HG02623 (cell line): Measurements from ENCODE around the gene CLDN16.

Experiments
- ATAC-seq: cut with Tn5 transposase; IDR thresholded peaks from one replicate; pipeline ENCODE4 v1.9.1; 2021; ENCODE audit warnings: moderate library complexity; ENCODE audit not compliant: unreplicated experiment

The CLDN16 gene, protein sequence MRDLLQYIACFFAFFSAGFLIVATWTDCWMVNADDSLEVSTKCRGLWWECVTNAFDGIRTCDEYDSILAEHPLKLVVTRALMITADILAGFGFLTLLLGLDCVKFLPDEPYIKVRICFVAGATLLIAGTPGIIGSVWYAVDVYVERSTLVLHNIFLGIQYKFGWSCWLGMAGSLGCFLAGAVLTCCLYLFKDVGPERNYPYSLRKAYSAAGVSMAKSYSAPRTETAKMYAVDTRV

DNA sequence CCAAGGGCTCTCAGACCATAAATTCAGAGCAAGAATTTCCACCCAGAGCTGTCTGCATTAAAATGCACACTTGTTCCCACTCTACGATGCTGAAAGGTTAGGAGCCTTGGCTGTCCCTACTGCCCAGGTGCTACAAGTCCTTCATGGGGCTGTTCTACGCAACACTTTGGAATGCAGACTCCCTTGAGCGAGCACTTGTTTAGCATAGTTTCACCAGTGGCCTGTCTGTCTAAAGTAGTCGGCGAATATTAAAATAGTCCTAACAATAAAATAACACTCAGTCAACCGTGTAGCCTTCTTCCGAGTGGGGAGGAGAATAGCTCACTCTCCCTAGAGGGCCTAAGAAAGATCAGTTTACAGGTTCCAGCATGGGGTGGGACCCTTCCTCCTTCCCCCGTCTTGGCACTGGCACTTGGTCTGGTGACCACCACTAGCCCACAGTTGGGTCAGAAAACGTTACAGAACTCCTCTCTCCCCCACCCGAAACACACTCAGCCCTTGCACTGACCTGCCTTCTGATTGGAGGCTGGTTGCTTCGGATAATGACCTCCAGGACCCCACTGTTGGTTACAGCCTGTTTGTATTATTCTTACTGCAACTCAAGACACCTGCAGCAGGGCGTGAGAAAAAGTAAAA lies at the start of gene CLDN16:
CLDN16 (plus strand) TSS at position 586 of the 636 bp plus-strand sequence. CDS start 167 bp downstream, outside the sequence.
- ATAC-seq: no peak

DNA sequence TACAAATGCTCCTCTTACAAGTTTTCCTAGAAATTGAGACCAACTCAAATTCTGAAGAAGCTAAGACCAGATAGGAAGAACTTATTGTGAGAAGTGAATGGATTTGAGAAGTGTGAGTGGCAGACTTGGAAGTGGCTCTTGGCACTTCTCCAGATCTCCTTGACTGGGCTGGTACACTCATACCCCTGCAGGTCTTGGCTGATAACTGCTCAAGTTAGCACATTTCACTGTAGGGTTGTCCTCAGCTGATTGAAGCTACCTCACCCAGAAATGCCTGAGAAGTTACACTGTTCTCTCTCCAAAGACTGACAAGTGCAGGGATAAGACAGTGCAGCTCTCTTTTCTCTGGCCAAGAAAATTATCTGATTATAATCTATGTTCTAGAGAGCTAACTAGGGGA lies 49.2 kb upstream of the CLDN16 start:
- no peak for ATAC-seq

DNA sequence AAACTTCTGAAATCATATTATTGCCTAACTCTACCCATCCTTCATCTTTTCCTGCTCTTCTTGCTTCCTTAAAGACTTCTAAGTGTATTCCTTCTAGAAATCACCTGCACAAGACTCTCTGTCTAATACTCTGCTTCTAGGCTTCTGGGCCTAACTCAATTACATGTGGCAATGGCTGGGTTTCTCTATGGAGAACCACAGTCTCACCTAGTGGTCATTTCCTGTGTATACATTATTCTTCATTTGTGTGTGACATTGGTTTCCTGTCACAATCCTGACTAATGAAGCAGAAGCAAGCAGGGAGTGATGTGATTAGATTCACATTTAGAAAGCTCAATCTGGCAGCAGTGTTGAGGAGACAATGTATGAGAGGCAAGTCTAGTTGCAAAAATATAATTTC lies 48.8 kb upstream of the CLDN16 start:
- ATAC-seq: no peak

DNA sequence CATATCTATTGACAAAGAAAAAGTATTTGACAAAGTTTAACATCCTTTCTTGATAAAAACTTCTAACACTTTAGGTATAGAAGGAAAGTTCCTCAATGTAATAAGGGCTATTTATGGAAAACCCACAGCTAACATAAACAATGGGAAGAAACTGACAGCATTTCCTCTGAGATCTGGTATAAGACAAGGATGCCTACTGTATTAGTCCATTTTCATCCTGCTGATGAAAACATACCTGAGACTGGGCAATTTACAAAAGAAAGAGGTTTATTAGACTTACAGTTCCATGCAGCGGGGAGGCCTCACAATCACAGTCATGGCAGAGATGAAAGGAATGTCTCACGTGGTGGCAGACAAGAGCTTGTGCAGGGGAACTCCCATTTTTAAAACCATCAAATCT lies 47.9 kb upstream of the CLDN16 start:
- no peak for ATAC-seq

DNA sequence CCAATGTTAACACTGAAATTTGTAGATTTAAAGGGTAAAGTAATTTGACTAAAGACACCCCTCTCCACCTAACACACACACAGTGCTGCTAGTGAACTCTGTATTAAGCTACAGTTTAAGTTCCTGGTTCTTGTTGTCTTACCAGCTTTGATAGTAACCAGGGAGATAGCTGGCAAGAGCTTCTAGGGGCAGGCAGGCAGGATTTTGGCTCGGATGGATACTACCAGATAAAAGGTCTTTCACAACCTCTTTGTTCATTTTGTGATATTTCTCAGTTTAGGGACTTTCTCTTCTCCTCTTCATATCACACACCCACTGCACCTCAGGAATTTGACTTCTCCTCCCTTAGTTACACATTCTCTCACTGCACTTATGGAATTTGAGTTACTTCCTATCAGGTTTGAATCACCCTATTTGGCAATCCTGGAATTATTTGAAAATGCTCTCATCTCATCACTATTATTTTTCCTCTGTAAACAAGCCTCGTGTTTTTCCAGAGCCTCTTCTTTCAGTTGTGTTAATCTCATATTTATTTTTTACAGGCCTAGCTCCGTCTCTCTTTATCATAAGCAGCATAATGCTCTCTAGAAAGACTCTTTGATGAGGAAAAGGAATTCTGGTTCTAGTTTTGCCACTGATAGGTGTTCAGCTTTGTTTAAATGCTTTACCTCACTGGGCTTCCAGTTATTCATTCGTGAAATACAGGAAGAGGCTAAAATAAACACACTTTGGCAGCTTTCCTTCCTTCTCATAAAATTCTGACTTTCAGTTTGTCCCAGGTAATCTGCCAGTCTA lies 42.7 kb upstream of the CLDN16 start:
- ATAC-seq: no peak

DNA sequence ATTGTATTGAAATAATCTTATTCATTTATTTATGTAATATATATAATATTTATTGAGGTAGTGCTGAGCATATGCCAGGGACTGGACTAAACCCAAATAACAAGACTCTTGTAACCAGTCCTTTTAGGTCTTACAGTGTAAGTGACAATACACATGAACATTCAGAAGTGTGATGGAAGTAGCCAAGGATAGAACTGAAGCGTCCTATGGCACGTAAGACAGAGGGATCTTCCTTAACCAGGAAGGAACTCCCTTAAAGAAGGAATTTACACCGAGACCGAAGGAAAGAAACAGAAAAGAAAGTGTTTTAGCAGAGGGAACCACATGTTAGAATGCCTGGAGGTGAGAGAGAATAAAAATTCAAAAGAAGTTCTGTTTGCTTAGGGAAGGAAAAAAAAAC lies 42.1 kb upstream of the CLDN16 start:
- ATAC-seq: no peak

DNA sequence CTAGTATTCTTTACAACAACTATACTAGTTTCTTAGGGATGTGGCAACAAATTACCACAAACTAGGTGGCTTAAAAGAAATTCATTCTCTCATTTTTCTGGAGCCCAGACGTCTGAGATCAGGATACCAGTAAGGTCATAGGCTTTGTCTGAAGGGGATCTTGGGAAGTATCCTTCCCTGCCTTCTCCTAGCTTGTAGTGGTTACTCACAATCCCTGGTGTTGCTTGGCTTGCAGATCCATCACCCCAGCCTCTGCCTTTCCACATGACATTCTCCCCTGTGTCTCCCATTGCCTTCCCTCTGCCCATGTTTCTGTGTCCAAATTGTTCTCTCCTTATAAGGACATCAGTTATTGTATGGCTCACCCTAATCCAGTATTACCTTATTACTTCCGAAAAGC lies 41.4 kb upstream of the CLDN16 start:
- no peak for ATAC-seq

DNA sequence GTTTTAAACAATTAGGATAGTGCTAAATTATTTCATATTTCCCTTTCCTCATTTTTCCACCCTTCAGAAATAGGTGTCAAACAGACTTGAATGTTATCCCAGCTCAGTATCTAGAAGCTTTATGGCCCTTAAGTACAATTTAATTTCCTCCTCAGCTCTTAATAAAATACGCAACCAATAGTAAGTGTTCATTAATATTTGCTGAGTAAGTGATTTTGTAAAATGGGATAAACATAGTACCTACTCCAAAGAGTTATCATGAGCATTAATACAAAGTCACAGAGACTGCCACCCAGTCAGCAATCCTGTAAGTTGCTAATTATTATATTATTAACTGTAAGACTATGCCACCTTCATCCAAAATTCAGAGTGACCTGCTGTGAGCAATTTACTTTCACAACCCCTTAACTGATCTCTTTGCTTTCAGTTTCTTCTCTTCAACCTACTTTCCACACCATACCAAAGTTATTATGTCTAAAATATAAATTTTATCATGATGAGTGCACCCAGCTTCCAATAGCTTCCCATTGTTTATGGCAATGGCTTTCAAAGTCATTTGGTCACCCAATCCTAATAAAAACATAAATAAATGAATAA lies 35.0 kb upstream of the CLDN16 start:
- ATAC-seq: no peak

DNA sequence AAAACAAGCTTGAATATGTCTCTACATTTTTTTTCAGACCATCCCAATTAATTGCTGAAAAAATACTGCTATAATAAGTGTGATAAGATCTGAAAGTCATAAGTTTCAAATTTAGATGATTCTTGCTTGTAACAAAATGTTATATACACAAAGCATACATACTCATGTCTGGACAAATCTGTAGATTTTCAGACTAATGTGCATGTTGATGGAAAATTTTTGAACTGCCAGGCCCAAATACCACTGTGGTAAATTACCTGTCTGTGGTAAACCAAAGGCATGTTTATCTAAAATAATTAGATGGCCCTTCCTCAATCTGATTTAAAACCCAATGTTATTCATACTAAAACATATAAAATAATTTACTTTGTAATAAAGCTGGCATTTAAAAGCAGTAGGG lies 31.7 kb upstream of the CLDN16 start:
- no peak for ATAC-seq

DNA sequence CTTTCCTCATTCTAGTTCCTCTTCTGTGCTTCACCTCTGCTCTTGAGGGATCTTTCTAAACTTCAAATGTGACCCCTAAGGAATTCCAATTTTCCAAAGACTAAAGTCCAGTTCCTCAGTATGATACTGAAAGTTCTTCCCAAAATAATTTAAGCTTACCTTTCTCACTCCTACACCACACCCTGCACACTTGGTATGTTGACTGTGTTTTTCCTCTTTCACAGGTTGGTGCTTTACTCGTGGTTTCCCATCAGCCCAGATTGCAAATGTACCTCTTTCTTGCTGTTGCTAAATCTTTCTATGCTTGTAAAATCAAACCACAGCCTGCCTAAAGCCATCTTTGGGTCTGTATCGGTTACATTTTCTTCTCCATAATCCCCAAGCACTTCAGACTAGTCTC lies 30.5 kb upstream of the CLDN16 start:
- ATAC-seq: no peak

DNA sequence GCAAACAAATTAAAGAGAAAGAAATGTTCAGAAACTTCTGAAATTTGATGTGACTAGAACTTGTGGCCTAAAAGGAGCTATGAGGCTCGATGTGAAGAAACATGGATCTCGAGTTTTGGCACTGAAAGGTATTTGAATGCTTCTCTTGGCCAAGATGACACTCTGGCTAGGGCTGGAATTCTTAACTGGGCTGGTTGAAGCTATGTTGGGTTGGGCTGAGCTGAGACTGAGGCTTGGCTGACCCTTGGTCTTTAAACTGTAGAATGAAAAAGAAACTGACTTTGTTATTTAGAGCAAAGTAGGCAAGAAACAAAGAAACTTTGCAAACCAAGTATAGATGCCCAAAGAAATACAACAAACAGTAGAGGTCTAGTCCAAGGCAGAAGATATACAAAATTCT lies 28.1 kb upstream of the CLDN16 start:
- no peak for ATAC-seq

DNA sequence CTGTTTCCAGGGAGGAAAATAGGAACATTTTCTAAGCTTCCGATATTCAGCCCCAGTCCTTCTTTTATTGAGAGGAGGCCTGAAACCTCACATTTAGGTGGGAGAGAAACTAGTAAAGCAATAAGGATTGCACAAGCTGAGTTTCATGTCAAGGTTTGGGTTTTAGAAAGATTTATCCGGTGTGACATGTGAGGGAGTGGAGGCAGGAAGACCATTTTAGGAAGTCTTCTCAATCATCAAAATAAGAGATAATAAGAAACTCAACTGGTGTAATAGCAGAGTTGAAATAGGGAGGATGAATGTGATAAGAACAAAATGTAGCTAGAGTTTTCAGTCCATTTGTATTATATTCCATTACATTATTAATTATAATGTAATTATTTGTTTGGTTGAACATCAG lies 27.7 kb upstream of the CLDN16 start:
- ATAC-seq: no peak

DNA sequence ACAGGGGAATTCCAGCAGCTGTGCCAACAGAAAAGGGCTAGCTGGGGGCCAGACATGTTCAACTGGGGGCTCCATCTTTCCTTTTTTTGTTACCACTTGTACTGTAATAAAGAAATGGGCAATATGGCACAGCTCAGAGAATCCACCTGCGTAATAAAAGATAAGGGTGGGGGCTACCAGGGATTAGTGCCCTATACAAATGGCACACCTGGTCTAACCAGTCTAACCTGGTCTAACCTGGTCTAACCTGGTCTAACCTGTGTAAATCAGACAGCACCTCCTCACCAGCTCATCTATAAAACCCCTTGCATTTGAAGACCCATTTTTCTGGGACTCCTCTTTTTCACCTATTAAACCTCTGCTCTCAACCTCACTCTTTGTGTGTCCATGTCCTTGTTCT lies 26.2 kb upstream of the CLDN16 start:
- ATAC-seq: no peak

DNA sequence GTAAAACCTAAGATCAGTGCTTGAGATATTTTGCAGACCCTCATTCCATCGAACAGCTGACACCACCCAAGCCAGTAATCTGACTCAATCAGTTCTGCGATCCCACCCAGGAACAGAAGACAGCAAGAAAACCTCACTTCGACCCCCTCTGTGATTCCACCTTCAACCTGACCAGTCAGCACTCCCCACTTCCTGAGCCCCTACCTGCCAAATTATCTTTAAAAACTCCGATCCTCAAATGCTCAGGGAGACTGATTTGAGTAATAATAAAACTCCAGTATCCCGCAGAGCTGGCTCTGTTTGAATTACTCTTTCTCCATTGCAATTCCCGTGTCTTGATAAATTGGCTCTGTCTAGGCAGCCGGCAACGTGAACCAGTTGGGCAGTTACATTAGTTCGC lies 25.7 kb upstream of the CLDN16 start:
- no peak for ATAC-seq

DNA sequence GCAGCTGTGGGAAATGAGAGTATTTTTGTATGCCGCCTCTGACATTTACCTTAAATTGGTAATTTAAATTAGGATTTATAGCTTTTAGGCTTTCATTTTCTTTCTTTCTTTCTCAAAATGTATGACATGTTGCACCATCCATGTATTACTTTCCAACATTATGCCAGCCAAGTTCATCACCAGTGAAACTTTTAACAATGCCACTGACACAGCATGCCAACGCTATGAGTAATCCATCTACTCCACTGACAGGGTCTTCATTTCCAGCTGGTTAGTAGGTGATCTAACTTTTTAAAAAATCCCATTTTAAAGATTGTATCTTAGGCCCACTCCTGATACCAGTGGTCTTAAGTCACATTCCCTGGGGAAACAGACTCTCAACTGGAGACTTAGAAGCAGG lies 21.8 kb upstream of the CLDN16 start:
- no peak for ATAC-seq

DNA sequence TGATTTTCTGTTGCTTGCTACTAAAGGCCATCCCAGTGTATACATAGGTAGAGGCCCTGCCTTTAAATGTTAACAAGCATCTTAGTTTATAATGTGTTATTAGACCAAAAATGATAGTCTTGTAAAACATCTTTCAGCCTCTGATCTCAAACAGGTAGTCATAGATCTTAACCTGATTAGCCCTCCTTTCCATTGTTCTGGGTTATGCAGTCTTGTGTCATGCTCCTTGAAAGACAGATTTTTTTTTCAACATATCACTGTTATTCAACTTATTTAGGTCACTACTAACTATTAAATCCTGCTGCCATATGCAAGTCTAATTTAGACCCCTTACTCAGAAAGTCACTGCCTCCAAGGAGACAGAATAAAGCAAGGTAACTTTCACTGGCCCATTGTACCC lies 19.1 kb upstream of the CLDN16 start:
- no peak for ATAC-seq

DNA sequence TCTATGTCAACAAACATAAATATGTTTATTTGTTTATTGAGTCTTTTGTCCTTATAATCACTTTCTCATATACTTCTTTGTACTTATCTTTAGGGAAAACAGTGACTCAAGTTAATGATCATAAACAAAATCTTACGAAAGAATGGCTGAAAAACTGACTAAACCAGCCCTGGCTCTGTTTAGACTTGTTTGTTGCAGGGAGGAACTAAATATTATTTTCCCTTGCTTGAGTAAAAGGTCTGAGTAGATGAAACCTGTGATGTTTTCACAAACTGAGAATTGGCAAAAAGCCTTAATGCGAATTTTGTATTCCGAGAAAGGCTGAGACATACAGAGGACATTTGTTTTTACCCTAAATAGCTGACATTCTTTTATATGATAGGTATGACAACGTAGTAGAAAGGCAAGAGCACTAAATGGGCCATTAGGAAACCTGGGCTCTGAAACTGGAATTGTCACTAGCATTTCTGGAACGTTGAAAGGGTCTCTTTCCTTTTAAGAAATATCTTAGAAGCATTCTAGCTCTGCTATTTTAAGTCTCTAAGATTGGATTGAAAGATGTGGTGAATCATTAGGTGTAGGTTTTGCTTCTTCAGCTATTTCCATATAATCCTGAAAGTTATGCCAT lies 18.2 kb upstream of the CLDN16 start:
- ATAC-seq: no peak

DNA sequence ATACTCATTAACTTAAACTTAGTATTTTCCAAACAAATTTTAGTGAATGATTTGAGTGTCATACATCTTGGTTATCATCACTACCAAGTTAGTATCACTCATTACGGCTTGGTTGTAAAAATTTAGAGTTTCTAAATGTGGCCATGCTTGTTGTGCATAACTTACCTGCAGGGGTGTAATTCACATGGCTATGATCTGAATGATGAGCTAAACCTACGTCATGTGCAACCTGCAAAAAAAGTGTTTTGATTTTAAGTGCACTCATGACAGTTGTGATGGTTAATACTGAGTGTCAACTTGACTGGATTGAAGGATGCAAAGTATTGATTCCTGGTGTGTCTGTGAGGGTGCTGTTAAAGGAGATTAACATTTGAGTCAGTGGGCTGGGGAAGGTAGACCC lies 17.6 kb upstream of the CLDN16 start:
- ATAC-seq: no peak

DNA sequence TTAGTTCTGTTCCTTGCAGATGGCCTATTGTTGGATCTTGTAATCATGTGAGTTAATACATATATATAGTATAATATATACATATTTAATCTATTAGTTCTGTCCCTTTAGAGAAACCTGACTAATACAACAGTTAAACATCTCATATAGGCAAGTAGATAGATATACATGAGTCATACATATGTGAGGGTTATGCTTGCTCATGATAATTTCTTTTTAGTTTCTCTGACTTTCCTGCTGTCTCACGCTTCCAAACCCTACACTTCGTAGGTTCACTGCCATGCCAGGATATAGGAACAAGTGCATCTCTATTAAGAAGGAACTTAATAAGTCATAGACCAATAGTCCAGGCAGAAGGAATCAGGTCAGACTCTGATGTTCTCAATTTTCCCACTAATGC lies 16.8 kb upstream of the CLDN16 start:
- ATAC-seq: no peak

DNA sequence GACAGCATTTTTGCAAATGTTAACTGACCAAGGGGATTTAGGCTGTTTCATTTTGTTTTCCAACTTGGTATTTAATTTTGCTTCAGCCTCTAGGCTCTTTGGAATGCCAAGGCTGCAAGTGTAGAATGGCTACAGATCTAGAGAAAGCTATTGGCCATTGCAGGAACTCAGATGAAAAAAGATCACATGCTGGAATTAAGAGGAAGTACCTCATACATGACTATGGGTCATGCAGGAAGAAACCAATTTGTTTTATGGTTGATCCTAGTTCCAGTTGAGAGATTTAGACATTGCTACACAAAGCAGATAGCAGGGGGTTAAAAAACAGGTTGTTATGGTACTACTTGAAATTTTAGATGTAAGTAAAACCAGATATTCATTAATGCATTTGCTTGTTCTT lies 12.7 kb upstream of the CLDN16 start:
- ATAC-seq: no peak

DNA sequence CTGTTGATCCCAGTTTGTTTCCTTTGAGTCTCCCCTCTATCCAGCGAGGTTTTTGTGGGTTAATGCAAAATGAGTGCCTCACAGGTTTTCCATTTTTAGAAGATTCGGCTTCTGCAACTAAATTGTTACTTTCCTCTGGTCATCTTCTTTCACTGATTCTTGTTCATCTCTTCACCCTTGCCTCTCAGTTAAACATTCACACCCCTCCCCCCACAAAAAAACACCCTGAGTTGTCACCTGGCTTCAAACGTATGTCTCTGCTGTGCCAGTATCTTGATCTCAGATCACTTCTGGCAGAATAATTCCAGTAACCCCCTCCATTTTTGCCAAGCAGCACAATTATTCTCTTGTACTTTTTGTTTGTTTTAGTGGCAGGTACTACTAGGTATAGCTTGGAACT lies 12.3 kb upstream of the CLDN16 start:
- no peak for ATAC-seq
